SHP77 treated with DMSO at 0.1 percent for 48 hours (cell line): ENCODE data around the gene MAVS.

Experiments used
- DNase-seq: peaks from one replicate; lab custom pipeline; 2025; lab: John Stamatoyannopoulos, UW

Gene MAVS

GRCh38 chr20:3911956-3912355 is 65.3 kb downstream of the MAVS start:
- no peak for DNase-seq

- DNase-seq = no peak
These were observed 67.8 kb downstream of the MAVS start for GRCh38 chr20:3914446-3914845.

GRCh38 chr20:3915691-3916090 is 69.1 kb downstream of the MAVS start:
- DNase-seq = no peak

- DNase-seq = no peak
These were observed 69.7 kb downstream of the MAVS start for GRCh38 chr20:3916364-3916763.

- no peak for DNase-seq
These were observed 72.7 kb downstream of the MAVS start for GRCh38 chr20:3919352-3919751.

GRCh38 chr20:3922223-3922982 is 75.8 kb downstream of the MAVS start:
- no peak for DNase-seq

- DNase-seq = no peak
These were observed 76.3 kb downstream of the MAVS start for GRCh38 chr20:3922983-3923339.

GRCh38 chr20:3923818-3924217 is 77.2 kb downstream of the MAVS start:
- DNase-seq = no peak

- DNase-seq = no peak
These were observed 77.9 kb downstream of the MAVS start for GRCh38 chr20:3924304-3925112.

- no peak for DNase-seq
These were observed 78.6 kb downstream of the MAVS start for GRCh38 chr20:3925113-3925695.
